ENCODE results near the gene EPS8L3.
"Not testable (repeated sequence)": the region's sequence is repeated elsewhere in the genome, so short reads cannot be mapped to it uniquely, and the experiment has no call there.

The EPS8L3 gene, protein sequence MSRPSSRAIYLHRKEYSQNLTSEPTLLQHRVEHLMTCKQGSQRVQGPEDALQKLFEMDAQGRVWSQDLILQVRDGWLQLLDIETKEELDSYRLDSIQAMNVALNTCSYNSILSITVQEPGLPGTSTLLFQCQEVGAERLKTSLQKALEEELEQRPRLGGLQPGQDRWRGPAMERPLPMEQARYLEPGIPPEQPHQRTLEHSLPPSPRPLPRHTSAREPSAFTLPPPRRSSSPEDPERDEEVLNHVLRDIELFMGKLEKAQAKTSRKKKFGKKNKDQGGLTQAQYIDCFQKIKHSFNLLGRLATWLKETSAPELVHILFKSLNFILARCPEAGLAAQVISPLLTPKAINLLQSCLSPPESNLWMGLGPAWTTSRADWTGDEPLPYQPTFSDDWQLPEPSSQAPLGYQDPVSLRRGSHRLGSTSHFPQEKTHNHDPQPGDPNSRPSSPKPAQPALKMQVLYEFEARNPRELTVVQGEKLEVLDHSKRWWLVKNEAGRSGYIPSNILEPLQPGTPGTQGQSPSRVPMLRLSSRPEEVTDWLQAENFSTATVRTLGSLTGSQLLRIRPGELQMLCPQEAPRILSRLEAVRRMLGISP

DNA sequence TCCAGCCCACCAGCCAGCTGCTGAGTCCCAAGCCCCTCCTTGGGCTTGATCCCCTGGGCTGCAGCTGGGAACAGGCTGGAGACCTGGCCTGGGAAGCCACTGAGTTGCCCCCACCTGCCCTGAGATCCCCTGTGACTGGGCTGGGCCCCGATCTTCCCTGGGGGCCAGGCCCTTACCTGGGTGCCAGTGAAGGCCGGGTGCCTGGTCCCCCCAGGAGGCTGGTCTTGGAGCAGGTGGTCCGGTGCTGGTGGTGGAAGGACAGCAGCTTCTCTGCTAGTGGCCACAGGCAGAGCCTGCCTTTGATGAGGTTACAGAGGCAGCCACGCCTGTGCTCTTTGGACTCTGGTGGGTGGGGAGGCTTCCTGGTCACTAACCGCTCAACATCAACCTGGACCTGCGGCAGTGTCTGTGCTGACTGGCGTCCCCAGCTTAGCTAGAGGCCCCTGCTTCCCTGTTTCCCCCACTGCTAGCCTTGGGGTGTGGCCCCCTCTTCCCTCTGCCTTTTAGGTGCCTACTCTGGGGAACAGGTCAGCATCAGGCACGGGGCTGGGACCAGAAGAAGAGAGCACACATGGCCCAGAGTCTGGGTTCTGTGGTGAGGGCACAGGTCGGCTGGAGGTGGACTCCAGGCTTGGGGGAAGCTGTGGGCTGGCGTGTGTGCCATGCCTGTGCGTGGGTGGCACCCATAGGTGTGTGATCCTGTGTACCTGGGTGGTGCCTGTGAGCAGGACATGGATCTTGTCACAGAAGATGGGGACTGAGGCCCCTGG is at the start of gene EPS8L3:
TSS of gene EPS8L3 (minus strand) at position 278 of the 770 bp plus-strand sequence. CDS start 2,174 bp downstream, outside the sequence.
- no peak for DNase-seq

DNA sequence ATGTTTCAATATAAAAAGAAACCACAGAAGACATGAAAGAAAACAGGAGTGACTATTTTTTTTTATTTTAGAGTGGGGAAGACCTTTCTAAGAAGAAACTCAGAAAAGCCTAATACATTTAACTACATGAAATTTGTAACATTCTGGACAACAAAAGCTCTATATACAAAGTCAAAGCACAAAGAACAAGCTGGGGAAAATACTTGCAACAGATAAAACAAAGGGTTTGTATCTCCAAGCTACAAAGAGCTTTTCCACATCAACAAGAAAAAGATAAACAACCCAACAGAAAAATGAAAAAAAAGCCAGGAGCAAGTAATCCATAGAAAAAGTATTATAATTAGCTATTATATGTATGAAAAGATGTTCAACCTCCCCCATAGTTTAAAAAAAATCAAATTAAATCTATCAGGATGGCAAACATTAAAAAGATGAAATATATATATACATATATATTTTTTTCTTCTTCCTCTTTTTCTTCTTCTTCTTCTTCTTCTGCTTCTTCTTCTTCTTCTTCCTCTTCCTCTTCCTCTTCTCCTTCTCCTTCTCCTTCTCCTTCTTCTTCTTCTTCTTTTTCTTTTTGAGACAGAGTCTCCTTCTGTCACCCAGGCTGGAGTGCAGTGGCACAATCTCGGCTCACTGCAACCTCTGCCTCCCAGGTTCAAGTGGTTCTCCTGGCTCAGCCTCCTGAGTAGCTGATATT is 49.1 kb upstream of the EPS8L3 start:
- DNase-seq, result peak; percentile 63

DNA sequence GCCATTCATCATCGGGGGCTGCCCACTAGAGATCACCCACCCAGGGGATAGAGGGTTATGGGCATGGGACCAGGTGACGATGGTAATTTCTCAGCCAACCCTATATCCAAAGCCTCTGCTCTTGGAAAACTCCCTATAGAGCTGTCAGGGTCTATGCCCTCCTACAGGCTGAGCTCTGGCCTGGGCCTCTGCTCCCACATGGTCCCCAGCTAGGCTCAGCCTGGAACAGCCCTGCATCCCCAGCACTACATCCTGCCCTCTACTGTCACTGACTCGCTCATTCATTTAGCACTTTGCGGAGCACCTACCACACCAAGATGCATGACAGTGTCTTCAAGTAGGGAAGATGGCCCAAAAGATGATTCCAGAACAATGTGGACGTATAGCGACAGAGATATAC is 45.0 kb upstream of the EPS8L3 start:
- no peak for DNase-seq

DNA sequence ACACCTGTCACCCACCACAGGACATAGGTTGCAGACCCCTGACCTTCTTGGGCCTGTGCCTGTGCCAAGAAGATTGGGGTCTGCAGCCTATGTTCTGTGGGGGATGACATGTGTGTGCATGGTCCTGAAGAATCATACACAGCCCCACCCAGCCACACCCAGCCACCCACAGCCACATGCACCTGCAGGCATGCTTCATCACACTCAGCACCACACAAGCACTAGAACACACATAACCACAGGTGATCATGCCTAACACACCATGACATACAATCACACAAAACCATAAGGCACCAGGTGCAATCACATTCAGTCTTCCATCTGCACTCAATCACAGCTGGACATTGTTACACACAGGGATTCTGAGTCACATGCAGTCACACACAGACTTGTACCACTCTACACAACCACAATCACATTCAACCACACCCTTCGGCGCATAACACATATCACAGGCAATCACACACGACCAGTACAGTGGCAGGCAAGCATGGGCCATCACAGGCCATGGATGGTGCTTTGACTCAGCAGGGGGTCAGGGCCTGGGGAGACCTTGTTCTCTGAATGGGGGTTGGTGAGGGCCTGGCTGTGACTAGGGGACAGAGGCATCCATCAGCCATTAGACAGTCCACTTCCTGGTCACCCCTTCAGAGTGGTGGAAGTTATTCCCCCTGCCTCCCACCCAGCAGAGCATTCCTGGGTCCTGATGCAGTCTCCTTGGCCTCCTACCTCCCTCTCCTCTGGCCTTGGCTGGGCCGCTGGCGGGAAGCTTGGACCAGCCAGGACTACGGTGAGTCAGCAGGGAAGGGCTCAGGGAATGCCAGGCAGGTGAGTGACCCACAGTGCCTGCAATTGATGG is 44.3 kb upstream of the EPS8L3 start:
- DNase-seq, result no peak

DNA sequence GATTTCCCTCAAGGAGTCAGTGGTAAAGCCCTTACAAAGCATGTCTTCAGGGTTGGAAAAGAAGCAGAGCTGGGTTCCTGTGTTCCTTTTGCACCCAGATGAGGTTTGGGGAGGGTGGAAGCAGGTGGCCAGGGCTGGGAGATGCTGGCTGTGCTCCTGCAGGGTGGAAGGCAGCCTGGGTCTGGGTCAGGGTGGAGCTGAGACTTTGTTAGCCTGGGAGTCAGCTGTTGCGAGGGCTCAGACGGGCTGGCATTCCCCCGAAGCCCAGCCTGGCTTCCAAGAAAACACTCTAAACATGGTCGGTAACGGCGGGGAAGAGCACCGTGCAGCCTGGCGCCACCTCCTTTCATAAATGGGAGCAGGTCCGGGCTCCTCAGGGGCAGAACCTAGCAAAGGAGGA is 43.7 kb upstream of the EPS8L3 start:
- DNase-seq, result no peak

DNA sequence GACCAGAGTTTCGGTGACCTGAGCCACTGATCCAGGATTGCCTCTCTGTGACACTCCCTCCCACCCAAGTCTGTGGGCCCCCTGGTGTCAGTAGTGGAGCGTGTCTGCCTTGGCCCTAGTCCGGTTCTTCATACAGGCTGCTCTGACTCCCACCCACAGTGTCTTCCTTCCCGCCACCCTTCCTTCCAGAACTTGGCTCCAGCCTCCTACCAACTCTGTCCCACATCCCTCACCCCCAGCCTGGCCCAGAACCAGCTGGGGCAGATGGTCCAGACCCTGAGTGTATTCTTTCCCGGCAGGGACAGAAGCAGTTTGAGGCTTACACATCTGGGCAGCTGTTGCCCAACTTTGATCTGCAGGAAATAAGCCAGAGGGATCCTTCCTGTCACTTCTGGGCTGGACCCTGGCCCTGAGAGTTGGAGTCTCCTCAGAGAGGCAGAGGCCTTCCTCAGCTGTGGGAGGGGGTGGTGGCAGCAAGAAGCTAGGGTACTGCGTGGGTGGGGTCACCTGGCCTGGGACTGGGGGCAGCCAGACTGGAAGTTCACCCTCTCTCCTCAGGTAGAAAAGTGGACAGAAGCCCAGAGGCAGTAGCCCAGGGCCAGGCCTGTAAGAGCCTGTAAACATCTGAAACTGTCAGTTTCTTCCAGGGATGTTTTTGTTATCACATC is 43.1 kb upstream of the EPS8L3 start:
- no peak for DNase-seq

DNA sequence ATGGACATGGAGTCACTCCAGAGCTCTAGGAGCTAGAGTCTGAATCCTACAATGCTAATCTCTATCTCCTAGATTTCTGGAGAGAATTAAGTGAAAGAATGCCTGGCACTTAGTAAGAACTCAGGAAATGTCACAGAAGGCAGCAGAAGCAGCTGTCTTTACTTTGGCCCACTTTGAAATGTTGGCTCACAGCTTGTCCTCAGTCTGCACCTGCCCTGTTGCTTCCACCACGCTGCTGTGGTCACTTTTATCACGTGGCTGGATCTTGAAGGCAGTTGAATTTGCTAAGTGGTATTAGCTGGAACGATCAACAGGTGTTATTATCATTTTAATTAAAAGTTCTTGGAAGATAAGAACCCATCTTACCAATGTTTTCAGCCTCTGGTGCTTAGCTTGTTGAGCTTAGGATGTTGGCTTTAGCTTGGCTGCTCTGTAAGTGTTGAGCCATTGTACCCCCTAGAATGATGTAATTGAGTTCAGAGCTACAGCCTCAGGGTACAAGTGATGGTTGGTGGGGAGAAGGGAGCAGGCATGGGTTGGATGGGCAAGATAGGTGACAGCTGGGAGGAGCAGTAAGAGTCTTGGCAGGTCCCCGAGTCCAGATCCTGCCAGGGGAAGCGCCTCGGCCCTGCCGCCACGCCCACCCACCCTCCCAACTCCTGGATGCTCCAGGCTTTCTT is 41.9 kb upstream of the EPS8L3 start:
- DNase-seq, result no peak

DNA sequence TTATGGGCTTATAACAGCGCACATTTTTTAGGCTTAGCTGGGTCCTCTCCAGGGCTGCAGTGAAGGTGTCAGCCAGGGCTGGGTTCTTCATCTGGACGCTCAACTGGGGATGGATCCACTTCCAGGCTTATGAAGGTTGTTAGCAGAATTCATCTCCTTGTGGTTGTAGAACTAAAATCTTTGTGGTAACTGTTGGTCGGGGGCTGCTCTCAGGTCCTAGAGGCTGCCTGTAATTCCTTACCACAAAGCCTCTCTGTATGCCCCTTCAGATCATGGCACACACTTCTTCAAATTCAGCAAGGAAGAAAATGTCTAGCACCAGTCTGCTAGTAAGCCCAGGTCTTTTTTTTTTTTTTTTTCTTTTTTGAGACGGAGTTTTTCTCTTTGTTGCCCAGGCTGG is 40.9 kb upstream of the EPS8L3 start:
- no peak for DNase-seq

DNA sequence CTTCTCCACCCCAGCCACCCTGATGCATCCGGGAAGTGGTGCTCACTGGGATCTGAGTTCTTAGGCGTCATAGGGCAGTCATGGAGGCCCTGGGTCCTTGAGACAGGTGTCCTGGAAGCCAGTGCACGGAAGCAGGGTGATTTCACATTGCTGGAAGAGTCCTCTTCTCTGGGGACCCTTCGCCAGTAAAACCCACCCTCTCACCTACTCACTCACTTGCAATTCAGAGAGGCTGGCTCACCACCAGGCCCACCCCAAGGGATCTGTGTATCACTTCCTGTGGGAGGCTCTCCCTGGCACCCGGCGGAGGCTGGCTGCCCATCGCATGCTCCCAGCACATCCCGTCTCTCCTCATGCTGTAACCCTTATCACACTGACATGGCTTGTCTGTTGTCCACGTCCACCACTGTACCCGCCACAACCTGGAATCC is 40.2 kb upstream of the EPS8L3 start:
- DNase-seq, result no peak

DNA sequence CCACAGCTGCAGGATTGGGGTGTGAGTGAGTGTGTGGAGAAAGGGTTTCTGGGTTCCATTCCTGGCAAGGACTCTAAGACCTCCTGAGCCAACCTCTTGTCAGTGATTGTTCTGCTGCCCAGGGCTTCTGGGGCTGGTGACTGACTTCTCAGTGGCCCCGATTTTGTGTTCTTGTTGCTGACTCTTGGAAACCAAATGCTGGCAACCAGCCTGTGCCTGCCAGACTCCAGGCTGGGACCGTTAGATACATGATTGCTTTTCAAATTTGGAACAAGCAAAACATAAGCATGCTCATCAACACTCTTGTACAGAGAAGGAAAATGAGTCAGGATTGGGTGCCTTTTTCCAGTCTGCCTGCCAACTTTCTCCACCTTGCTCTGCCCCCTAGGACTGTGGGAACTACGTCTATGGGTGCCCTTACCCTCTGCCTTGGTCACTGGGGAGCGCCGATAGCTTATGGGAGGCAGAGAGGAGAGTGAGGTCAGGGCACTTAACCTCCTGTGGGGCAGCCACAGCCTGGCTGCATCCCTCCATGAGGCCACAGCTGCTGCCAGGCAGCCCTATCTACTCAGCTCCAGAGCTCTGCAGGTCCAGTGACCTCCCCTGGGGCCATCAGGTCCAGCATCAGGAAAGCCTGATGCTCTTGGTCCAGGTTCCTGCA is 39.3 kb upstream of the EPS8L3 start:
- DNase-seq, result peak; percentile 29

DNA sequence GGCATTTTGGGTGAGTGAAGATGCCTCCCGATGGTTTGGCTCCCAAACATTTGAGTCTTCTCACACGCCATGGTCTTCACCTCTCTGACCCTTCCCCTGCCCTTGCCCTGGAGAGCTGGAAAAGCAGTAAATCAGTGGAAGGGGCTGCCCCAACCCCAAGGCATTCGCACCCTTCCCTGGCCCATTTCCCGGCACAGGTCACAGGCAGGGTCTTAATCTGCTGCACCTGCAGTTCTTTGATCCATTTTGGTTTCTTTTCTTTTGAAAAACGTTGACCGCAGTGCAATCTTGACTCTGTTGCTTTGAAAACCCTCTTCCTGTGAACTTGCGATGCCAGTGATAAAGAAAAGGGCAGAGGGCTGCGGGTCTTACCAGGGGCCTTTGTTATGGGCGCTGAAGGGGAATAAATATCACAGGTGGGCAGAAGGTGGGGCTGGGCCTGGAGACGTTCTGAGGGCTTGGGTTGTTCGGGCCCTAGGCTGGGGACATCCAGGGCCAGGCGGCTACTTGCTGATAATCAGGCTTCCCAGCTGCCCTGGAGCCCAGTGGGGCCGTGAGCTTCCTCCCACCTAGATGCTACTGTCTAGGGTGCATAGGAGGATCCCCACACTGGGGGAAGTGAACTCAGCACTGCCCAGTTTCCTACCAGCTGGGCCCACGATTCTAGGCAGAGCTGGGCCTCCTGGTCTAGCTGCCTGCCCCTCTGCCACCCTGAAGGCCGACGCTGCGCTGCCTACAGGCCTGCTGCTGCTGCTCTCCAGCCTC is 38.6 kb upstream of the EPS8L3 start:
- DNase-seq, result no peak

DNA sequence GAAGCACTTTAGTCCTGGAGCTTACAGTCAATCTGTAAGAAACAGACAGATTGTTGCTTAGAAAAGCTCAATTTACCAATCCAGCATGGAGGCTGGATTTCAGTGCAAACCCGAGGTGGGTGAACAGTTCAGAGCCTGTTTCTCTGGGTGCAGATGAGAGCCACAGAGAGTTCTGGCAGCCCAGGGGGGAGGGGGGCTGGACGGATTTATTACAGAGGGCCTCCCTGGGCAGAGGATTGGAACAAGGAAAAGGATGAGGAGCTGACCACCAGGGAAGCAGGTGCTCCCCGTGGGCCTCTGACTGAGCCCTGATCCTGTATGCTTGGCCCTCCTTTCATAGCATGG is 38.0 kb upstream of the EPS8L3 start:
- DNase-seq, result no peak

DNA sequence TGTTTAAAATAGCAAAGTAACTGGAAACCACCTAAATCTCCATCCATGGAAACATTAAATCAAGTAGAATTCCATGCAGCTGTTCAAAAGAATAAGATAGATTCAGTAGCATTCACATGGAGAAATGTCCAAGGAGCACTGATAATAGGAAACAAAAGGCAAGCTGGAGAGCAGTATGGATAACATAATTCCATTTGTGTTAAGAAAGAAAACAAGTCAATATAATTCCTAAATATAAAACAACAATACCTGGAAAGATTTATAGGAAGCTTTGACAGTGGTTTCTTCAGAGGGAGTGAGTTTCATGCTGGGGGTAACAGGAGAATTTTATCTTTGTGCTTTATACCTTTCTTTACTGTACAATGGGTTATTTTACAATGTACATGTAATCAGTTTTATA is 36.6 kb upstream of the EPS8L3 start:
- DNase-seq, result no peak

DNA sequence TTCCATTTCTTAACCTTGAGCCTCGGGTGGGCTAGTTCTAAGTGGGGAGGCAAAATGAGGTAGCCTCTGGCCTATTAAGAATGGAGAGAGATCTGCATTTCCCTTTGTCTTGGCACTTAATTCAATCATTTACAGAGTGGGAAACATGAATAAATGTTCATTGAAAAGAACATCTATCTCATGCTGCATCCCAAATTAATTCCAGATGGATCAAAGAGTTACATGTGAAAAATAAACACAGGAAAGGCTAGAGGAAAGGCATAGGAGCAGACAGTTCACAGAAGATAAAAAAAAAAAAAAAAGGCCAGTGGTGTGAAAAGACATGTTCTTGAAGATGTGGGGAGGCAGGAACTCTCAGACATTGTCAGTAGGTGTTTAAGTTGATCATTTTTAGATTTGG is 35.7 kb upstream of the EPS8L3 start:
- no peak for DNase-seq

DNA sequence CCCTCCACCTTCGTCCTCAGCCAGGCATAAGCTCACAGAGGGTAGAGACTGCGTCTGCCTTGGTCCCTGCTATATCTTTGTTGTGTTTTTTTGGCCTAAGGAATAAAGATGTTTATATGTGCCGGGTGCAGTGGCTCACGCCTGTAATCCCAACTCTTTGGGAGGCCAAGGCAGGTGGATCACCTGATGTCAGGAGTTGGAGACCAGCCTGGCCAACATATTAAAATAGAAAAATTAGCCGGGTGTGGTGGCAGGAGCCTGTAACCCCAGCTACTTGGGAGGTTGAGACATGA is 33.5 kb upstream of the EPS8L3 start:
- not testable (repeated sequence) for DNase-seq

DNA sequence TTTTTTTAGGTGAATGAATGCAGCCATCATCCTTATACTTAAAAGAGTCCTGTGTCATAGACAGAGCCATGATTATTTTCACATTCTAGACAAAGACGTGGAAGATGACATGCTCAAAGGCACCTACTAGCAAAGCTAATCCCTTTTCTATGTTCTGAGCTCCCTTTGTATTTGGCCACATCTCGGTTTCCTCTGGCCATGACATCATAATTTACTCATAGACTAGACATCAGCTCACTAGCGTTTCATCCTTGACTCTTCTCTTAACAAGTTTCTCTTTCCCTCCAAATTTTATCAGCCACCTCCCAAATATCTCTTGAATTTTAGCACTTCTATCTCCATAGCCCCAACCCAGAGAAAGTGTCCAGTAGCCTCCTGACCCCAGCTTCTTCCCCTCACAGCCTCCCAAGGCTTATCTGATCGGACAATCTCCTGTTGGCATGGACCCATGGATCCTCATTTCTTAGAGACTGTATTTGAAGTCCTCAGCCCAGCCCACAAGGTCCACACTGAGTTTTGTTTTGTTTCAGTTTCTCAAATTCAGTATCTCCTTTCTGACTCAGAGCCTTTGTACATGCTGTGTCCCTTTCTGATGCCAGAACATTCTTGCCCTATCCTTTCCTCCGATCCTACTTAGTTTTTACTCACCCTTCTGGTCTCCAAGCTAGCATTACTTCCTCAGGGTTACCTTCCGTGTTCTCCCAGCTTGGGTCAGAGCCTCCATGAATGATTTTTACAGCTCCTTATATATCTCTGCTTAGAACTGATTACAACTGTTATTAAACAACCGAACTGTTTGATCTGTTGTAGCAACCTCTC is 33.0 kb upstream of the EPS8L3 start:
- DNase-seq, result no peak

DNA sequence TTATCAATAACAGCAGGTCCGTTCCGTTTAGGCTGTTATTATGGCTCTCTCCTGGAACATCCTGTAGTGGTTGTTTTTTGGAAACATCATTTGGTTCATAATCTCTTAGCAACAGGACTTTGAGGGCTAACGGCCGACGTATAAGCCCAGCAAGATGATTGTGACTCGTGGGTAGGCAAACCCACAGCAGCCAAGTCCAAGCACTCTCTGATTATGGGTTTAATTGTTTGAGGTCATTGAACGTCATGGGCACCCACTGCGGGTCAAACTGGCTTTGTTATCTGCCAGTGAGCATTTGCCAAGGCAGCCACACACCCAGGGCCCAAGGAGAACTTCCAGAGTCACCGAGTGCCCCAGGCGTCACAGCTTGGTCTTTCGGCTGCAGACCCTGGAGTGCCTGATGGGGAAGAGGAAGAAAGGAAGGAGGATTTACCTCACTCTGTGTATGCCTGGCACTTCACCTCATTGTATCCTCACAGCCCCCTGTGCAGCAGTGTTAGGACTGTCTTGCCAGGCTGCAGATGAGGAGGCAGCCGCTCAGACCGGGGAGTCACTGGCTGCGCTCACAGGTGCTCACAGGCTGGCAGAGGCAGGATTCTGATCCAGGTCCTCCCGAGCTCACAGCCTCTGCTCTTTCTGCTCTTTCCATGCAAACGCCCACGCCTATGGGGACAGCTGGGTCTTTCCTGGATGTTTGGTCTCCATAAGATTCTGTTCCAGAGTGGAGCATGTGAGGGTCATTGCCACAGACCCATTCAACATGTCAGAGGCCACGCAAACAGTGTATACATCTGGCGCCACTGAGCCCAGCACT is 30.8 kb upstream of the EPS8L3 start:
- no peak for DNase-seq

All from midbrain (tissue), 1 donor.